ENCODE data around the gene SAMD4B.

GRCh38 chr19:39335168-39335548, 7.1 kb upstream of the SAMD4B start:
- no peak for TF ChIP-seq CTCF (IDR thresholded peaks at IDR 0.05)
- TF ChIP-seq POLR2A (IDR thresholded peaks at IDR 0.05) = no peak
